Neural cell (in vitro differentiated cells): ENCODE results near the gene BMPR1A.

Experiments used
- EZH2 ChIP-seq: fragments of 200-600, 300-800 bp; shearing (Covaris generic), sonication (generic); IDR thresholded peaks from 2 replicates; pipeline ENCODE4 v1.6.1; 2014; ENCODE audit warnings: antibody characterized with exemption, low read length, borderline replicate concordance, mild to moderate bottlenecking; ENCODE audit not compliant: insufficient read depth, poor library complexity, severe bottlenecking
- POLR2AphosphoS5 ChIP-seq: IDR thresholded peaks from 2 replicates; pipeline ENCODE4 v1.6.1; 2012
- SMC3 ChIP-seq: fragments of 450-650 bp; conservative IDR thresholded peaks from 2 replicates; pipeline ENCODE4 v1.6.1; 2014; ENCODE audit warnings: antibody characterized with exemption, mild to moderate bottlenecking, moderate library complexity; ENCODE audit not compliant: poor library complexity
- TF ChIP-seq, protein P1 (sequence below): fragments of 450-650 bp; IDR thresholded peaks from 2 replicates; pipeline ENCODE4 v1.5.1; 2014; ENCODE audit warnings: antibody characterized with exemption, mild to moderate bottlenecking, moderate library complexity; ENCODE audit not compliant: poor library complexity, severe bottlenecking

DNA sequence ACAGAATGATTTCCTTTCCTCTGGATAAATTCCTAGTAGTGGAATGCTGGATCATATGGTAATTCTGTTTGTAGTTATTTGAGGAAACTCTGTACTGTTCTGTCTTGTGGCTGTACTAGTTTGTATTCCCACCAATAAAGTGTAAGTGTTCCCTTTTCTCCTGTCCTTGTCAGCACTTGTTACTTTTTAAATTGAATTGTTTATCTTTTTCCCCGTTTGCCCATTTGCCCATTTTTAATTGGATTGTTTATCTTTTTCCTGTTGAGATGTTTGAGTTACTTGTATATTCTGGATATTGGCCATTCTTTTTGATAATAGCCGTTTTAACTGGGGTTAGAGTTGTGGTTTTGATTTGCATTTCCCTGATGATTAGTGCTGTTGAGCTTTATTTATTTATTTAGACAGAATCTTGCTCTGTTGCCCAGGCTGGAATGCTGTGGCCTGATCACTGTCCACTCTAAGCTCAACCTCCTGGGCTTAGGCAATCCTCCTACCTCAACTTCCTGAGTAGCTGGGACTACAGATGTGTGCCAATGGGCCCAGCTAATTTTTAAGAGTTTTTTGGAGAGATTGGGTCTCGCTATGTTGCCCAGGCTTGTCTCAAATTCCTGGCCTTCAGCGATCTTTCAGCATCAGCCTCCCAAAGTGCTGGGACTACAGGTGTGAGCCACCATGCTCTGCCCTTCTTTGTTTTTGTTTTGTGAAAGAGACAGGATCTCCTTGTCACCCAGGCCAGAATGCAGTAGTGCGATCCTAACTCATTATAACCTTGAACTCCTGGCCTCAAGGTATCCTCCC, 23.0 kb downstream of the BMPR1A start:
- TF ChIP-seq, protein P1, sequence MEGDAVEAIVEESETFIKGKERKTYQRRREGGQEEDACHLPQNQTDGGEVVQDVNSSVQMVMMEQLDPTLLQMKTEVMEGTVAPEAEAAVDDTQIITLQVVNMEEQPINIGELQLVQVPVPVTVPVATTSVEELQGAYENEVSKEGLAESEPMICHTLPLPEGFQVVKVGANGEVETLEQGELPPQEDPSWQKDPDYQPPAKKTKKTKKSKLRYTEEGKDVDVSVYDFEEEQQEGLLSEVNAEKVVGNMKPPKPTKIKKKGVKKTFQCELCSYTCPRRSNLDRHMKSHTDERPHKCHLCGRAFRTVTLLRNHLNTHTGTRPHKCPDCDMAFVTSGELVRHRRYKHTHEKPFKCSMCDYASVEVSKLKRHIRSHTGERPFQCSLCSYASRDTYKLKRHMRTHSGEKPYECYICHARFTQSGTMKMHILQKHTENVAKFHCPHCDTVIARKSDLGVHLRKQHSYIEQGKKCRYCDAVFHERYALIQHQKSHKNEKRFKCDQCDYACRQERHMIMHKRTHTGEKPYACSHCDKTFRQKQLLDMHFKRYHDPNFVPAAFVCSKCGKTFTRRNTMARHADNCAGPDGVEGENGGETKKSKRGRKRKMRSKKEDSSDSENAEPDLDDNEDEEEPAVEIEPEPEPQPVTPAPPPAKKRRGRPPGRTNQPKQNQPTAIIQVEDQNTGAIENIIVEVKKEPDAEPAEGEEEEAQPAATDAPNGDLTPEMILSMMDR = no peak
- TF ChIP-seq SMC3 (no peak), EZH2 (no peak), POLR2AphosphoS5 (no peak)
